NCI-H146 (cell line): ENCODE measurements around the gene TACR1.
"Not testable (repeated sequence)": the region's sequence is repeated elsewhere in the genome, so short reads cannot be mapped to it uniquely, and the experiment has no call there.

Experiments used
- DNase-seq: peaks from one replicate; lab custom pipeline; 2025; lab: John Stamatoyannopoulos, UW

Gene TACR1

DNA sequence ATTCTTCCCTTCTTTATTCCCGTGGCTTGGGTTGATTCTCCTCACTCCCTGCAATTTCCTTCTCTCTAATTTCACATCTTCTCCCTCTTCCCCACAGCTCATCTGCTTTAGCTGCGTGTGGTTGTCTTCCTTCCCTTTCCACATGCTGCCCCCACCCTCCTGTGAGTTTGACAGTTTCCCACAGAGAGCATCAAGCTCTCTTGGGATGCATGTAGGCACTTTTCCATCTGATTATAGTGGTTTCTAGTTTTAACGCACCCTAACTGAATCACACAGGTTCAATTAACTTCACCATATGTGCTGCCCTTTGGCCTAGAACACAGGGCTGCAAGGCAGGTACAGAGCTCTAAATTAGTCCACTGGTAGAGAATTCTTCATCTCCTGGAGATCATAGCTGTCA, 110.5 kb downstream of the TACR1 start:
- peak; percentile 36 for DNase-seq

DNA sequence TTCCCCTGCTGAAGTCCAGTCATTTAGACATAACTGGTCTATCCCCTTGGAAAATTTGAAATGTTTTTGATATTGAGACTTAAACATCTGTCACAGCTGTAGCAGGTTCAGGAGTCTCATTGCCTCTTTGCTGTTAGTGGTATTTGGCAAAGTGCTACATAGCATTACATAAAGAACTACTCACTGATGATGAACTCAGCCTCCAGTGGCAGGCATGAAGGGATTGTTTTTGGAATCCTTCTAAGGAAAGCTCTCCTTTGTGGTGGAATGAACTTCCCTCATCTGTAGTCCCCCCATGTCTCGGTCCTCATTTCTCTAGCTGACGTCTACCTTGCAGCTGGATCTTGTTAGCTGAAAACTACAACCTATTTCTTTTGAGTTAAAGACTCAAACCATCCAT, 111.6 kb downstream of the TACR1 start:
- no peak for DNase-seq

DNA sequence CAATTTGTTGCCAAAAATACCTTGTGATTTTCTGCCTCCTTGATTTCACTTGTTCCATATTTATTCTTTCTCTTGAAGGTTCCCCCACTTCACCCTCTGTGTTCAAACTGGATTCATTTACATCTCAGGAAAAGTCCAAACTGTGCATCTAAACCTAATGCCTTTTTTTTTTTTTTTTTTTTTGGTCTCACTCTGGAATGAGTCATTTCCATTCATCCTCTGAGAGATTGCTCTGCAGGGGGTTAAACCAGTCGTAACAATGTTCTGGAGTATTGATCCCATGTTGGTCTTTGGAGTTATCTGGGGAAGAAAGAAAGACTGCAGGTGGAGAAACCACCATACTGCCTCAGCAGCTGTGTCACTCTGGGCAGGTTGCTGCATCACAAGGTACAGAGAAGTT, 119.7 kb downstream of the TACR1 start:
- DNase-seq, result peak; percentile 91

DNA sequence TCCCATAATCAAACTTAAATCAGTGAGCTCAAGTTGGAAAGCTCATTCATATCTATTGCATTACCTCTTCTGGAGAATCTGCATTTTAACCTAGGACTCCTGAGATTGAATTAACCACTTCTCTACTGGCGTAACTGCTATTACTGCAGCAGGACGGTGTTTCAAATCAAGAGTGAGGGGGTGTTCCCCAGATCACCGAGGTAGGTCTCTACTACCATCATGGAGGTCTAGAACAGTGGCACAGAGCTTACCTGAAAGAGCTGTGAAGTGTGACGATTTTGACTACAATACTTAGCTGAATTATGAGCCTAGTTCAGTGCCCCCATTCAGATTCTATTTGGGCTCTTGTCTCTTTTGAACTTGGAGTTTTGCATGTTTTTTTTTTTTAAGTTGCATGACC, 121.4 kb downstream of the TACR1 start:
- no peak for DNase-seq

DNA sequence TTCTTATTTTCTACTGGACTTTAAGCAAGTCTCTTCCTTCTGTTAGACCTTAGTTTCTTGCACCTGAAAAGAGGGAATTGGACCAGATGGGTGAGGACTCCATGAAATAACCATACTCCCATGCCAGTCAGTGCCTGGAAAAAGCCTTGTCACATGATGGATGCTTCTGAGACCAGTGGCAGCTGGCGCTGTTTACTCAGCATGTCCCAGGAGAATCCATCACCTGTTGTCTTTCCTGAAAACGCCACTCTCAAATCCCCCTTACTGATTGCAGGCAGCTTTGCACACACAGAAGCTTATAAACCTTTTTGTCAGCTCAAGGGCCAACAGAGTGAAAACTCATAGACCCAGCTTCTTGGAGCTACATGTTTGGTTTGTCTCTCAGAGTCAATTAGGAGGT, 123.2 kb downstream of the TACR1 start:
- DNase-seq, result peak; percentile 94

DNA sequence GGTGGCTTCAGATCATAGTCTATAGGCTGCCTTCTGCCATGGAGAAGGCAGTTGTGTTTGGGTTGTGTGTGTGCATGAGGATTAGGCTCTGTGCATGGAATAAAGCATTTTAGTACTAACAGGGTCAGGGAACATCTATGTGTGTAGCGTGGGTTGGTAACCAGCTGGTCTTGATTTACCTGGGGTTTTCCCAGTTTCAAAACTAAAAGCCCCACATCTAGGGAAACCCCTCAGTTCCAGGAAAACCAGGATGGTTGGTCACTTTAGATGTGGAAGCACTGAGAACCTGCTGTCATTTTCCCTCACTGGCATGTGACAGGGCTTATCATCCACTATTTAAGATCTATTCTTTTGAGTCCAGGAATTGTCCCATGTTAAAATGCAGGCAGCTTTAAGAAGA, 124.6 kb downstream of the TACR1 start:
- no peak for DNase-seq

DNA sequence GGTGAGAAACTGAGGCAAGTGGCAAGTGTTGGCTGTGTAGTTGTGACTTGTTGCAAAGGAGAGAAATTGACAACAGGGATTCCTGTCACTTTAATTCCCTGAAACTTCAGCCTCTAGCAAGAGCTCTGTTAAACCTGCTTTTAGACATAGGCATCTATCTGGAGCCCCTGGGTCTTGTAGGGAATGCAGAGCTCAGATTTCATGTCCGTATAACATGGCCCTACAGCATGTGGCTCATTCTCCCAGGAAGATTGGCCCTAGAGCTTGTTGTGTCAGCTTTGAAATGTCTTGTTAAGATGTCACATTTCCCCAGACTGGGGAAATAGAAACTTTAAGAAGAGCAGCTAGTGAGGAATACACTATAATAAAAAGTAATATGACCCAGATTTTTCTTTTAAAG, 125.1 kb downstream of the TACR1 start:
- DNase-seq, result no peak

DNA sequence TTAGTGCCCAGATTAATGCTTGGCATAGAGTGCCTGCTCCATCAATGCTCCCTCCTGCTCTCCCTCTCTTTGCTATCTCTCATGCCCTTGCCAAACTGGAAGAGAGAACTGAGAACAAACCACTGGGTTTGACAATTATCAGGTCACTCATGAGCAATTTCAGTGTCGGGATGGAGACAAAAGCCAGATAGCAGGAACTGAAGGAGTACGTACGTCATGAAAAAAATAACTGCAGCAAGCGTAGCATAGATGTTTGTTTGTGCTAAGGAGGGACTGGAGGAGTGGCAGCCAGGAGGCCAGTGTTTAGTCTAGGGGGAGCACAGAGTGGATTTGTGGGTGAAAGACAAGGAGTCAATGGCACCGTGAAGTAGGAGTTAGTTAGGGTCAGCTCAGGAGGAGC, 127.6 kb downstream of the TACR1 start:
- DNase-seq, result no peak

DNA sequence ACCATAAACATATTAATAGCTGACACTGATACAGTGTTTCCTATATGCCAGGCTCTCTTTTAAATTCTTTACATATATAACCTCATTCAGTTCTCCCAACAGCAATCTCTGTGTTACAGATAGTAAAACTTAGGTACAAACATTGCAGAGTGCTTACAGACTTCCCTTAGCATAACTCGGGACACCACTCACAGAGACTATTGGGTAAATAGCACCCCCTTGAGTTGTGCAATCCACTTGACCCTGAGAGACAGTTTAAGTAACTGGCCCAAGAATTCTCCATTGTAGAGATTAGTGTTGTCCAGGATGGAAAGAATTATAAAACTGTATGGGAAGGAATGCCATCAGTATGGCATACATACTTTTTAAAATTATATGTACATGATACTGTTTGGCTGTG, 130.8 kb downstream of the TACR1 start:
- no peak for DNase-seq

DNA sequence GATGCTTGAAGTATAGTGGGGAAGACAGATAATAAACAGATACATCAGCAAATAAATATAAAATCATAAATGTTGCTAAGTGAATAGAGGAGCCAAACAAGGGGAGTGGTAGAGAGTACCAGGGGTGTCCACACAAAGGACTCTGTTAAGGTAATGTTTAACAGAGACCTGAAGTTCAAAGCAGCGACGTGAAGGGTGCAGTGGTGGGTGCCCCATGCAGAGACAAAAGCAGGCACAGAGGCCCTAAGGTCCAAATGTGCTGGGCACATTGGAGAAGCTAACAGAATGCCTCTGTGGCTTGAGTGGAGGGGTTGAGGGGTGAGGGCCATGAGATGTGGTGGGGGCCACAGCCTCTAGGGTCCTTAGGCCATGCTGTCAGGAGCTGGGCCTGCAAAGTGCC, 131.8 kb downstream of the TACR1 start:
- DNase-seq, result no peak

DNA sequence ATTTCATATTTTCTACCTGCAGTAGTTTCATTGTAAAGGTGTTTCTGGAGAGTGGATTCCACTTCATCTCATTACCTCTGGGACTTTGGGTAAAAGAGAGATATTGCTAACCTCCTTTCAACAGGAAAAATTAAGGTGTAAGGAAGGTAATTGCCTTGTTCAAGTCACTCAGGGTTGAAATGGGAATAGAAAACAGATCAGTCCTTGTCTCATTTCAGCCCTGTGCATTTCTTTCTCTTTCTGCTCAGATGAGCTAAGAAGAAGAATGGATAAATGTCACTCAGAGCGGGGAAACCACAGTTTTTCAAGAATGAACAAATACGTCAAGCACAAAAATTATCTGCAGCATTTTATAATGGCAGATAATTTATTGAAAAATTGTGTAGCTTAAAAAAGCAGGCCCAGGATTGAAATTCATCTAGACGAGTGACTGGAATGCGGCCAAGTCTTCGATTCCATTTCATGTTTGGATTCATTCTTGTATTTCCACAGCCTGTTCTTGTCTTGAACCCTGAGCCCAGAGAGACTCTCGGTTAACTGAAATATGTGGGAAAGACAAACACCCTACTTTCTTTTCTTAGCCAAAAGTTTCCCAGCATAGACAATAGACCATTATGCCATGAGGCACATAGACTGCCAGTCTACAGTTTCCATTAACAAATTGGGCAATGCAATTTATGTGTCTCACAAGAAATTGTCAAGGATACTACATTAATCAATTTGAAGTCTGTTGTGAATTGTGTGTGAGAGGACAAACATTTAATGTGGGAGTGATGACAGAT, 133.0 kb downstream of the TACR1 start:
- no peak for DNase-seq

DNA sequence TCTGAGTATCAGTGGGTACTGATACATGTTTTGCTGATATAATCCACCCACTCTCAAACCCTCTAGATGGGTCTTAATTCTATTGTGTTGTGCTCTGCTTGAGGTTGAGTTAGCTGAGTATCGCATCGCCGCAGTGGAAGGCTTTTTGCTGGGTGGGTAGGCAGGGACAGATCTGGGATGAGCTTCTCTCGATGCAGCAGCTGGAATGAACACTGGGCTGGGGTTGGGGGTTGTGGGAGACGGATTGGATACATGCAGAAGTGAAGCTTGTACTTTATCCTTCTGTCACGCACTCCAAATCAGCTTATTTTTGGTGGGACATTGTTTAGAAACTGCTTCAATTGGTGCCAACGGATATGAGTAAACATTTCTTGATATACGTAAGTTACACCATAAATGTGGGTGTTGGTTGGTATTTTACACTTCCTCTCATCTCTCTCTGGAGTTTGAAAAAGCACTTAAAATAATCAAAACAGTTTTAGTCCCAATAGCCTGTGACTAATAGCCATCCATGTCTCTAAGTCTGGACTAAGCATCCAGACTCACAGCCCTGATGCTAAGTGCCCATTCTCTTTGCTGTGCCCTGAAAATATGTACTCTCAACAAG, 133.8 kb downstream of the TACR1 start:
- DNase-seq, result no peak

DNA sequence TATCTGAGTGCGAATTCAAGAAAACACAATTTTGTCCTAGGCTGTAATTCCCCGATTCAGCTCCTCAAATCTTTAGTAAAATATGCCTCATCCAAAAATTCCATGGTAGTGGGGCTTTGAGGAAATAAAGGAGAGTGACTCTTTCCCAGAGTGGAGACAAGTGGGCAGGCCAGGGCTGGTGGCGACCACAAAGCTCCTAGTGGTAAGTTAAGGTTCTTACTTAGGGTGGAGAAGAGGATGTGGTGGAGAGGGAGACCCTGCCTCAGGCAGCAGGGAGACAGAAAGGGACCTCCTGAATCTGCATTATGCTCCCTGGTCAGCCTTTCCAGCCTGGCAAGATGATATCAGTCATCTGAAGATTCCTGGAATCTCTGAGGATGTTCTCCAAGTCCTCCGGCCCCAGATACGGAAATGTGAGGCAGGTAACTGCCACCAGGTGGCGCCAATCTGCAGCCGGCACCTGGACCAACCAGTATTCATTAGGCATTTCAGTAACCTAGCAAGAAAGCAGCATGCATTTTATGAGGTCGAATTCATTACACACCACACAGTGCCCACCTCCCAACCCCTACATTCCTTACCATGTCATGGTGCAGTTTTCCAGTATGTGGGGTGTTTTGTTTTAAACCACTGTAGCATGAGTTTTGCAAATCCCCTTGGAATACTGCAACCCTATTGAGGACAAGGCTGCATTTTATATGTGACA, 134.5 kb downstream of the TACR1 start:
- DNase-seq, result peak; percentile 57

DNA sequence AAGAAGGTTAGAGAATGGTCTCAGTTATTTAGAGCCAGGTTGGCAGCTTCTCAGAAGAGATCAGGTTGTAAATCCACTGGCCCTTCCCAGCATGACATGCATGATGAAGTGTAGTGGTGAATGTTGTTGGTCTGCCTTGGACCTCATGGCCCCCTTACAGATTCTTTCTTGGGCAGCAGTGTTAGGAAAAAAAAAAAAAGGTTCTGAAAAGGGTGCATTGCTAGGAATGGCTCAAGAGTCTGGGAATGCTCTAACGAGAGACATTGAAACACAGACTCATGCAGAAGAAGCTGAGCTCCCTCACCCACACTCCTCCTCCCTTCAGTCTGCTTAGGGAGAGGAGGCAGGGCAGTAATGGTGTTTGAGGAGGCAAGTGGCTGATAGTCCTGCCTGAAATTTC, 135.4 kb downstream of the TACR1 start:
- DNase-seq, result no peak

DNA sequence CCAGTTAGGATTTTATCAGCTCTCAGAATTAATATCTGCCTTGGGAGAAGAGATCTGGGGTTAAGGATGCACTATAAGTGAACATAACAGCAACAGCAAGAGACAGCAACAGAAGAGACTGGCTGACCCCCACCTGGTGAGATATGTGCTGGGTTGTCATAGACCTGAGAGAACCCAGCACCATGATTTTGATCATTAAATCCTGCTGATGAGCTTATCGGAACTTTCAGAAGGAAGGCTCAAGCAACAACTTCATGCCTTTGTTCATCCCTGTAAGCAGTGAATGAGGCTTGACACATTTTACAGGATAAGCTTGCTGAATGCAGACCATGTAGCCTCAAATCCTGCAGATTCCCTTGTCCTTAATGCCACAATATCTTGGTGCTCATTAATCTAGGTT, 140.9 kb downstream of the TACR1 start:
- DNase-seq, result no peak

DNA sequence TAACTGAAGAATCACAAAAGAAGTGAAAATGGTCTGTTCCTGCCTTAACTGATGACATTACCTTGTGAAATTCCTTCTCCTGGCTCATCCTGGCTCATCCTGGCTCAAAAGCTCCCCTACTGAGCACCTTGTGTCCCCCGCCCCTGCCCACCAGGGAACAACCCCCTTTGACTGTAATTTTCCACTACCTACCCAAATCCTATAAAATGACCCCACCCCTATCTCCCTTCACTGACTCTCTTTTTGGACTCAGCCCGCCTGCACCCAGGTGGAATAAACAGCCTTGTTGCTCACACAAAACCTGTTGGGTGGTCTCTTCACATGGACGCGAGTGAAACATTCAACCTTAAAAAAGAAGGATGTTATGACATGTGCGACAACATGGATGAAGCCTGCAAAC, 142.2 kb downstream of the TACR1 start:
- DNase-seq, result not testable (repeated sequence)

DNA sequence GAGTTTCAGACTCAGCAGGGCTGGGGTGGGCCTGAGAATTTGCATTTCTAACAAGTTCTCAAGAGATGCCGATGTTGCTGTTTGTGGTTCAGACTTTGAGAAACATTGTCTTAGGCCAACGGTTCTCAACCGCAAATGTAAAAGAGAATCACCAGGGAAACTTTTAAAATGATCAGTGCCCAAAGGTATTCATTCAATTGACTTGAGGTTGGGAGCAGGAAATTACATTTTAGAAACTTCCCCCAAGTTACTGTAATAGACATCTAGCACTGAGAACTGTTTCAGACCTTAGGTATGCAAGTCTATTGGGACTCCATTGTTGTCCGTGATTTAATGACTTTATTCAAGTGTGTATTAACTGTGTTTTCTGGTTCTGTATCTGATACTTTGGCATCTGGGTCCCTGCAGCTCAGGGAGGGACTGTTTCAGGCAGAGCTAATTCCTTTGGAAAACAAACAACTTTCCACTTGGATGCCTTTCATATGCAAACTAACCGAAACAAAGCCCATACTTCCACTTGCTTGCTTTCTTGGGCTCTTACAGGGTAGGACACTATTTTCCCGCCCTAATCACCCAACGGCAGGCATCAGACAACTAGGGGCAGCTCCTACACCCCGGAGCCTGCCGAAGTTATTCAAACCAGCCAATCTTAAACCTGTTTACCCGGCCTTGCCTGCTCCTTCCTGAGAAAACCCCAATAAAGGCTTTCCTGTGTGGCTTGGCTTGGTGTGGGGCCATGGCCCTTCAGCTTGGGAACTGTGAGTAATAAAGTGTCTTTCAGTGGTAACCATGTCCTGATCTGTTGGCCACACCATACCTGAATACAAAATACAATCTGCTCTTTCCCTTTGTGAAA, 143.3 kb downstream of the TACR1 start:
- no peak for DNase-seq

DNA sequence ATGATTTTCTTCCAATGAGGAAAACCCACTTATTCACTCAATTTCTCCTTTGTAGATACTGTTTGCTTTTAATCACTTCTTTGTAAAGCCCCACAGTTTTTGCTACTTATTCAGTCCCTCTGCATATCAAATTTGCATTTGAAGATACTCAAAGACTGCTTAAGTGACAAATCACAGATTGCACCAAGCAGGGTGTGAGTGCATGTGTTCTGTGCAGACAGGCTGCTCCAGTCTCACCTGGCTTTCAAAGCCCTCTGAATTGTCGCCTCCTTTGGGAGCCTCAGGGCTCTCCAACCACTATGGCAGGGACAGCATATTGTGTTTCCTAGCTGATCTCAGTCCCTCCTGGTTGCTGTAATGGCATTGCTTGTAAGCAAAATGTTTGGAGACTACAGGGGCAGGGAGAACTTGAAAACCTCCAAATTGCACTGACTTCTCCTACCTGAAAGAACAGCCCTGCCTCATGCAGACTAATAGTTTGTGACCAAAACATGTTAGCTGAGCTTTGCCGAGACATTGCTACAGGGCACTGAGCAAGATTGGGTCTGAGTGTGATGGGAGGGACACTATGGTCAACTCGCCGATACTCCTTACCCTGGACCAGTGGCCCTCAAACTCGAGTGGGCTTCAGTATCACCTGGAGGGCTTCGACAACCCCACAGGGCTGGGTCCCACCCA, 144.0 kb downstream of the TACR1 start:
- DNase-seq, result no peak

DNA sequence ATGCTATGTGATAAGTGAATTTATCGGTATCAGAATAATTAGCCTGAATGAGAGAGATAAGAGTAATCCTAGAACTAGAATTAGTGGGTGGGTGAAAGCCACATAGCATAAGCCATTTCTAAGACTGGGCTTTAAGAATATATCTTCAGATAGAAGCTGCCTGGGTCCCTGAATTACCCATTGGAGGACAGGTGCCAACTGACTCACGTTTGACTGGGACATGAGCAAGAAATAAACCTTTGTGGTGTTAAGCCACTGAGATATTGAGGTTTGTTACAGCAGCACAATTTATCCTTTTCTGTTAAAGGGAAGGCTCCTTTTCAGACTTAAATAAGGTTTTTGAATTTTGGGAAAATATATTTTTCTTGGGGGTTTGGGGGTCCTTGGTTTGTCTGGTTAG, 145.0 kb downstream of the TACR1 start:
- DNase-seq, result no peak

DNA sequence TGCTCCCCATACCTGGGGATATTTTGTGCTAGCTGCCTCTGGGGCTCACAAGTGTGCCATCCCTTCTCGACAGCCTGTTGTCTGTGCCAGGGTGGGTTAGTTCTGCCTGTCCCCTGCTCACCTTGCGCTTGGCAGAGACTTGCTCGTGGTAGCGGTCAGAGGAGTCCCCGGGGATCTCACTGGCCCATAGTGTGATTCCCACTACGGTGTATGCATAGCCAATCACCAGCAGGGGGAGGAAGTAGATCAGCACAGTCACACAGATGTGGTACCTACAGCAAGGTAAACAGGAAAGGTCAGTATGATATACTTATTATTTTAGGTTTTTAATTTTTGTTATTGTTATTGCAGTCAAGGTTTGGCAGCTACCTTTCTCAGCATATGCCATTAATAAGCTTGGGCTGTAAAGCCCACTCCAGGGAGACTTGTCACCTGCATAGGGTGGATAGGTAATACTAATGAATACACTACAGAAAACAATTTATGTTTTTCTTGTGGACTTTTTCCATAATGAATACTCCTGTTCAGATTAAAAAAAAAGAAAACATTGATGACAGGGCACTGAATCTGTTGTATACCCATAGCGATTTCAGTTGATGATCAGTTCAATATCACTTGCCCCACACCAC, 145.7 kb downstream of the TACR1 start:
- DNase-seq, result peak; percentile 58

DNA sequence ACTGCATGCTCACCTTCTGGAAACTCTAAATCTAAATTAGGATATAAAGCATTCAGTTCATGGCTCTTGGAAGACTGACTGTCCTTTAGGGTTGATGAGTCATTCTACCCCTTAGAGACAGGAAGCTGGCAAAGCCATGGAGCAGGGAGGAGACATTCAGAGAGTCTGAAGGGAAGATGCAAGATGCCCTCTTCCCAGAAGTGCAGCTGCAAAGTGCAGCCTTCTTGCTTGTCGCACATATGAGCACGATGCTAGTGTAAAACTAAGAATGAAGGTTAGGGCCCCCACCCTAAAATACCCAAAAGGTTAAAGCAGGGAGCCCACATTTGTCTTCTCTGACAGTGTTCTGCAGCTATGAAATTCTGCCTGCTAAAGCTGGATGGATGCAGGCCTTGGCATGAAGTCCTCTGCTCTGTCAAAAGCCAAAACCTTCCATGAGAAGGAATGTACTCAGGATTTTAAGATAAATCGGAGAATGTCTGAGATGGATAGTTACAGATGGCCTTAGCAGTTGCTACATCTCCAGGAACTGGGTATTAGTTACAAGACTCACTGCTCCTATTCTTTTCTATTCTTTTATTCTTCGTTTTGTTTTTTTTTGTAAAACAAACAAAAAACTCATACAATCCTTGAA, 151.2 kb downstream of the TACR1 start:
- DNase-seq, result no peak
